T-helper 17 cell (primary cell): ENCODE results near the gene IMMP2L. TPM values are rescaled to one million over a fixed set of nuclear protein-coding genes. Genes with fewer than 3 reads are reported as not detected.

Experiments used
- ATAC-seq: fragments of 150-1000 bp; cut with Tn5 transposase; 2 replicates; pipeline ENCODE4 v1.10.0; 2021; ENCODE audit warnings: mild to moderate bottlenecking, moderate library complexity
- DNase-seq, 3 donors: peaks; one replicate each; pipeline versions ENCODE4 v3.0.0 to v3.0.0-alpha.2; 2020 to 2021
- H3K9me3 ChIP-seq: one replicate; pipeline ENCODE4 v1.7.0; 2013; ENCODE audit warnings: low read length, mild to moderate bottlenecking; ENCODE audit not compliant: control insufficient read depth, poor library complexity, severe bottlenecking
- H3K27ac Mint-ChIP-seq: one replicate; pipeline ENCODE4 v1.8.0; 2022; ENCODE audit warnings: mild to moderate bottlenecking, moderate library complexity, mixed read lengths
- H3K27me3 Mint-ChIP-seq: one replicate; pipeline ENCODE4 v1.8.0; 2022; ENCODE audit warnings: mixed read lengths
- H3K36me3 Mint-ChIP-seq: one replicate; pipeline ENCODE4 v1.8.0; 2022; ENCODE audit warnings: low read depth, mixed read lengths
- H3K4me1 Mint-ChIP-seq: one replicate; pipeline ENCODE4 v1.8.0; 2022; ENCODE audit warnings: mild to moderate bottlenecking, mixed read lengths
- H3K4me3 Mint-ChIP-seq: one replicate; pipeline ENCODE4 v1.8.0; 2022; ENCODE audit warnings: mild to moderate bottlenecking, moderate library complexity, mixed read lengths
- total RNA-seq, 4 donors: library from RNA in 2 of 4; stranded (reverse) in 2 of 4; gene quantifications; one replicate each; pipeline ENCODE4 v1.2.3 and lab custom pipeline; 2022 to 2026

Gene IMMP2L
- total RNA-seq, 2 donors from 2014 or later = 17.9 to 19.9 TPM

- no peaks in the 10 kb centered on the region for H3K9me3 ChIP-seq
- H3K4me3 Mint-ChIP-seq = no peak overlapping the region
- H3K36me3 Mint-ChIP-seq = no peaks in the 10 kb centered on the region
- no peaks in the 10 kb centered on the region for H3K27me3 Mint-ChIP-seq
- H3K4me1 Mint-ChIP-seq = peaks cover 4% of the 10 kb centered on the region
- DNase-seq (no peak), ATAC-seq (no peak)
- H3K27ac Mint-ChIP-seq = no peak overlapping the region
These were observed 493.7 kb downstream of the IMMP2L start for GRCh38 chr7:111068618-111069017.

GRCh38 chr7:111067682-111068081, 494.6 kb downstream of the IMMP2L start:
- H3K4me3 Mint-ChIP-seq = no peak overlapping the region
- no peaks in the 10 kb centered on the region for H3K27me3 Mint-ChIP-seq
- H3K4me1 Mint-ChIP-seq = peaks cover 2% of the 10 kb centered on the region
- no peak for DNase-seq
- H3K27ac Mint-ChIP-seq = no peak overlapping the region
- no peak for ATAC-seq
- no peaks in the 10 kb centered on the region for H3K9me3 ChIP-seq
- no peaks in the 10 kb centered on the region for H3K36me3 Mint-ChIP-seq

GRCh38 chr7:111067251-111067650, 495.0 kb downstream of the IMMP2L start:
- no peak overlapping the region for H3K4me3 Mint-ChIP-seq
- ATAC-seq (no peak), DNase-seq (no peak)
- H3K27me3 Mint-ChIP-seq = no peaks in the 10 kb centered on the region
- H3K4me1 Mint-ChIP-seq = peaks cover 2% of the 10 kb centered on the region
- no peaks in the 10 kb centered on the region for H3K9me3 ChIP-seq
- no peak overlapping the region for H3K27ac Mint-ChIP-seq
- no peaks in the 10 kb centered on the region for H3K36me3 Mint-ChIP-seq

- DNase-seq = no peak
- H3K4me1 Mint-ChIP-seq = peaks cover 2% of the 10 kb centered on the region
- H3K4me3 Mint-ChIP-seq = no peak overlapping the region
- no peaks in the 10 kb centered on the region for H3K27me3 Mint-ChIP-seq
- no peak overlapping the region for H3K27ac Mint-ChIP-seq
- H3K9me3 ChIP-seq = no peaks in the 10 kb centered on the region
- no peaks in the 10 kb centered on the region for H3K36me3 Mint-ChIP-seq
- ATAC-seq = no peak
These were observed 499.1 kb downstream of the IMMP2L start for GRCh38 chr7:111063166-111063565.

- peaks cover 4% of the 10 kb centered on the region for H3K4me1 Mint-ChIP-seq
- H3K27me3 Mint-ChIP-seq = no peaks in the 10 kb centered on the region
- no peaks in the 10 kb centered on the region for H3K36me3 Mint-ChIP-seq
- H3K4me3 Mint-ChIP-seq = no peak overlapping the region
- ATAC-seq = no peak
- H3K27ac Mint-ChIP-seq = no peak overlapping the region
- DNase-seq = no peak
- no peaks in the 10 kb centered on the region for H3K9me3 ChIP-seq
These were observed 502.5 kb downstream of the IMMP2L start for GRCh38 chr7:111059833-111060232.

GRCh38 chr7:111057066-111057465, 505.2 kb downstream of the IMMP2L start:
- H3K27ac Mint-ChIP-seq = no peak overlapping the region
- ATAC-seq (no peak), DNase-seq (no peak)
- peak overlapping the region; percentile 13 for H3K4me3 Mint-ChIP-seq
- no peaks in the 10 kb centered on the region for H3K9me3 ChIP-seq
- H3K27me3 Mint-ChIP-seq = no peaks in the 10 kb centered on the region
- peaks cover 7% of the 10 kb centered on the region for H3K4me1 Mint-ChIP-seq
- H3K36me3 Mint-ChIP-seq = no peaks in the 10 kb centered on the region

- Mint-ChIP-seq H3K4me3 (no peak overlapping the region), H3K36me3 (no peaks in the 10 kb centered on the region), H3K4me1 (peaks cover 7% of the 10 kb centered on the region), H3K27ac (no peak overlapping the region), H3K27me3 (no peaks in the 10 kb centered on the region)
- ATAC-seq = no peak
- no peaks in the 10 kb centered on the region for H3K9me3 ChIP-seq
- DNase-seq = no peak
These were observed 505.9 kb downstream of the IMMP2L start for GRCh38 chr7:111056371-111056770.

- no peaks in the 10 kb centered on the region for H3K36me3 Mint-ChIP-seq
- H3K9me3 ChIP-seq = no peaks in the 10 kb centered on the region
- H3K27ac Mint-ChIP-seq = no peak overlapping the region
- DNase-seq (no peak), ATAC-seq (no peak)
- no peaks in the 10 kb centered on the region for H3K27me3 Mint-ChIP-seq
- peaks cover 4% of the 10 kb centered on the region for H3K4me1 Mint-ChIP-seq
- H3K4me3 Mint-ChIP-seq = peak overlapping the region; percentile 13
These were observed 509.3 kb downstream of the IMMP2L start for GRCh38 chr7:111053035-111053434.

- Mint-ChIP-seq H3K4me3 (no peak overlapping the region), H3K27me3 (no peaks in the 10 kb centered on the region), H3K36me3 (no peaks in the 10 kb centered on the region), H3K27ac (no peak overlapping the region), H3K4me1 (peaks cover 2% of the 10 kb centered on the region)
- H3K9me3 ChIP-seq = no peaks in the 10 kb centered on the region
- no peak for ATAC-seq
- DNase-seq = no peak
These were observed 510.5 kb downstream of the IMMP2L start for GRCh38 chr7:111051832-111052231.

- H3K9me3 ChIP-seq = no peaks in the 10 kb centered on the region
- no peaks in the 10 kb centered on the region for H3K36me3 Mint-ChIP-seq
- no peaks in the 10 kb centered on the region for H3K27me3 Mint-ChIP-seq
- H3K4me3 Mint-ChIP-seq = no peak overlapping the region
- H3K27ac Mint-ChIP-seq = no peak overlapping the region
- peaks cover 4% of the 10 kb centered on the region for H3K4me1 Mint-ChIP-seq
- DNase-seq (no peak), ATAC-seq (no peak)
These were observed 511.3 kb downstream of the IMMP2L start for GRCh38 chr7:111050875-111051416.

- Mint-ChIP-seq H3K36me3 (no peaks in the 10 kb centered on the region), H3K4me3 (no peak overlapping the region), H3K27me3 (no peaks in the 10 kb centered on the region), H3K27ac (no peak overlapping the region), H3K4me1 (peaks cover 4% of the 10 kb centered on the region)
- DNase-seq (no peak), ATAC-seq (no peak)
- no peaks in the 10 kb centered on the region for H3K9me3 ChIP-seq
These were observed 512.2 kb downstream of the IMMP2L start for GRCh38 chr7:111049971-111050680.

GRCh38 chr7:111047595-111047994, 514.7 kb downstream of the IMMP2L start:
- Mint-ChIP-seq H3K27ac (no peak overlapping the region), H3K27me3 (no peaks in the 10 kb centered on the region), H3K4me3 (no peak overlapping the region), H3K4me1 (peaks cover 2% of the 10 kb centered on the region), H3K36me3 (no peaks in the 10 kb centered on the region)
- ATAC-seq = no peak
- DNase-seq = no peak
- H3K9me3 ChIP-seq = no peaks in the 10 kb centered on the region

GRCh38 chr7:111045449-111045848, 516.8 kb downstream of the IMMP2L start:
- no peaks in the 10 kb centered on the region for H3K9me3 ChIP-seq
- DNase-seq (no peak), ATAC-seq (no peak)
- H3K4me1 Mint-ChIP-seq = peaks cover 5% of the 10 kb centered on the region
- H3K36me3 Mint-ChIP-seq = no peaks in the 10 kb centered on the region
- no peak overlapping the region for H3K4me3 Mint-ChIP-seq
- no peaks in the 10 kb centered on the region for H3K27me3 Mint-ChIP-seq
- no peak overlapping the region for H3K27ac Mint-ChIP-seq

GRCh38 chr7:111043561-111043960, 518.7 kb downstream of the IMMP2L start:
- H3K4me1 Mint-ChIP-seq = peaks cover 7% of the 10 kb centered on the region
- H3K4me3 Mint-ChIP-seq = no peak overlapping the region
- H3K27ac Mint-ChIP-seq = peak overlapping the region; percentile 21
- no peaks in the 10 kb centered on the region for H3K9me3 ChIP-seq
- ATAC-seq = no peak
- no peaks in the 10 kb centered on the region for H3K27me3 Mint-ChIP-seq
- DNase-seq = no peak
- H3K36me3 Mint-ChIP-seq = no peaks in the 10 kb centered on the region
